ENCODE results near the gene GRK5.

The GRK5 gene

DNA sequence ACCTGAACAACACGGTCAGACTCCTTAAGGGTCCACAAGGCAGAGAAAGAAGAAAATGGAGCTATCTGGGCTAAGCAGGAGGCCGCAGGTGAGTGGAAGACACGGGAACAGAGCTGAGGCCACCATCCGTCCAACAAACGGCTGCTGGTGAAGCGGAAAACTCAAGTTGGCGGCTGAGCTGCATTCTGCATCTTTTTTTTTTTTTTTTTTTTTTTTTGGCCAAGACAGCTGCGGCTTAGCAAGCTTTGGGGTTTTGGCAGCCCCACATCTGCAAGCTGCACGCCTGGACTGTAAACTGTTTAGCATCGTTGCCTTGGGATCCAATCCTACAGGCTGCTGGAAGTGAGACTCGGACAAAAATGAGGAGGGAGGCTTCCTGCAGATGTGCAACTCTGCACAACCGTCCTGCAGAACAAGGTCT is 297.8 kb downstream of the GRK5 start:
- DNase-seq (ENCODE audit: low read depth), result no peak

Measured in ELR (cell line).